ENCODE results near the gene TMEM38A. TPM values are rescaled to one million over a fixed set of nuclear protein-coding genes. Genes with fewer than 3 reads are reported as not detected.
"Not testable (repeated sequence)": the region's sequence is repeated elsewhere in the genome, so short reads cannot be mapped to it uniquely, and the experiment has no call there.

TMEM38A gene
- total RNA-seq, 1 experiment from 2014 or later, result 12.9 TPM

DNA sequence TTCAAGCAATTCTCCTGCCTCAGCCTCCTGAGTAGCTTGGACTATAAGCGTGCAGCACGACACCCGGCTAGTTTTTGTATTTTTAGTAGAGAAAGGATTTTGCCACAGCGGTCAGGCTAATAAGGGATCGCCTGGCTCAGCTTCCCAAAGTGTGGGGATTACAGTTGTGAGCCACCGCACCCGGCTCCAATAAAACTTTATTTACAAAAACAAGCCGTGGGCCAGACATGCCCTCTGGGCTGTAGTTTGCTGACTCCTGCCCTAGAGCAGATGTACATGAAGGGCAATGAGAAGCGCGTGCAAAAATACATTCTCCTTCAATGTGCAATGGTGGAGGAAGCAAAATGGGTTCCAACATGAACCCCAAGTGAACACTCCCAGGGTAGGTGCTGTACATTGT, 19.2 kb upstream of the TMEM38A start:
- Histone ChIP-seq H2AFZ (ENCODE audit: low read length) (no peak overlapping the region), H3K27me3 (ENCODE audit: low read length) (no peaks in the 10 kb centered on the region), H3K4me2 (ENCODE audit: low read depth, low read length, poor library complexity, severe bottlenecking) (no peak overlapping the region), H4K20me1 (ENCODE audit: insufficient read depth, low read depth, low read length) (0 out of 2 replicates have a peak, but pooled peaks cover 5% of the 10 kb centered on the region), H3K27ac (ENCODE audit: low read length) (no peak overlapping the region), H3K4me1 (ENCODE audit: low read length) (peaks cover 11% of the 10 kb centered on the region), H3K36me3 (ENCODE audit: insufficient read depth, low read length) (peaks cover 41% of the 10 kb centered on the region), H3K9ac (ENCODE audit: low read length) (no peak overlapping the region), H3K4me3 (ENCODE audit: low read length) (no peak overlapping the region), H3K9me3 (ENCODE audit: low read length) (no peaks in the 10 kb centered on the region), H3K79me2 (ENCODE audit: low read length) (peaks cover 61% of the 10 kb centered on the region), H3K9me2 (replicated peaks; ENCODE audit: insufficient read depth, low read length) (no peaks in the 10 kb centered on the region)
- DNase-seq, result no peak

DNA sequence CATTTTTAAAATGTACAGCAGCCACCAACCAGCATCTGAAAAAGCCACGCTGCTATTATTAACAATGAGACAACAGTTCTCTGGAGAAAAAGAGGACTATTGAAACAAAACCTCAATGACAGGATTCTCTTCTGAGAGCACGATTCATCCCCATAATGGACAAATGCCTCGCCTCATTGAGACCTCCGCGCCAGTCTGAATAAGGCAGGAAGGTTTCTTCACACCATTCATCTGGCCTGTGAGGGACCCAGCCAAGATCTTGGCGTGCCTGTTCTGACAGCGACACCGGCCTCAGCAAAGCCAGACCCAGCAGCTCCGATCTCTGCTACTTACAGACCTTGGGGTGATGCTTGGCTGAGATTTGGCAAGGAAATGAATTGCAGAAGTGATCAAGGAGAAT, 15.8 kb upstream of the TMEM38A start:
- Histone ChIP-seq H3K4me2 (ENCODE audit: low read depth, low read length, poor library complexity, severe bottlenecking) (no peak overlapping the region), H3K4me3 (ENCODE audit: low read length) (no peak overlapping the region), H3K36me3 (ENCODE audit: insufficient read depth, low read length) (peaks cover 42% of the 10 kb centered on the region), H3K4me1 (ENCODE audit: low read length) (no peaks in the 10 kb centered on the region), H3K79me2 (ENCODE audit: low read length) (peaks cover 54% of the 10 kb centered on the region), H3K9me3 (ENCODE audit: low read length) (no peaks in the 10 kb centered on the region), H3K9me2 (replicated peaks; ENCODE audit: insufficient read depth, low read length) (no peaks in the 10 kb centered on the region), H3K27ac (ENCODE audit: low read length) (no peak overlapping the region), H3K27me3 (ENCODE audit: low read length) (no peaks in the 10 kb centered on the region), H2AFZ (ENCODE audit: low read length) (no peak overlapping the region), H4K20me1 (ENCODE audit: insufficient read depth, low read depth, low read length) (0 out of 2 replicates have a peak, but pooled peaks cover 5% of the 10 kb centered on the region), H3K9ac (ENCODE audit: low read length) (no peak overlapping the region)
- DNase-seq, result no peak

DNA sequence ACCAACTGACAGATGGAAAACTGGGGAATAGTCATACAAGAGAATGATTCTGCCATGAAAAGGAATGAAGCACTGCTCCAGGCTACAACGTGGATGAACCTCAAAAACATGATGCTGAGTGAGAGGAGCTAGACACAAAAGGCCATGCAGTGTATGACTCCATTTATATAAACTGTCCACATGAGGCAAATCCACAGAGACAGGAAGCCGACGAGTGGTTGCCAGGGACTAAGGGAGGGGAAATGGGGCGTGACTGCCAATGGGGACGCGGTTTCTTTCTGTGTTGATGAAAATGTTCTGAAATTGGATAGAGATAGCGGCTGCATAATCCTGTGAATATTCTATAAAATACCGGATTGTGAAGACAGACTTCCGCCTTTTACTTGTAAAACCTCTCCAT, 11.2 kb upstream of the TMEM38A start:
- no peak overlapping the region for H3K4me2 ChIP-seq (ENCODE audit: low read depth, low read length, poor library complexity, severe bottlenecking)
- no peak overlapping the region for H3K9ac ChIP-seq (ENCODE audit: low read length)
- H3K79me2 ChIP-seq (ENCODE audit: low read length), result peaks cover 44% of the 10 kb centered on the region
- no peak overlapping the region for H3K4me3 ChIP-seq (ENCODE audit: low read length)
- H3K27me3 ChIP-seq (ENCODE audit: low read length), result no peaks in the 10 kb centered on the region
- H3K27ac ChIP-seq (ENCODE audit: low read length), result no peak overlapping the region
- no peak for DNase-seq
- H4K20me1 ChIP-seq (ENCODE audit: insufficient read depth, low read depth, low read length), result peaks cover 11% of the 10 kb centered on the region; the same call in 1 of the 2 replicates
- no peaks in the 10 kb centered on the region for H3K9me2 ChIP-seq (replicated peaks; ENCODE audit: insufficient read depth, low read length)
- peaks cover 51% of the 10 kb centered on the region for H3K36me3 ChIP-seq (ENCODE audit: insufficient read depth, low read length)
- no peak overlapping the region for H2AFZ ChIP-seq (ENCODE audit: low read length)
- H3K4me1 ChIP-seq (ENCODE audit: low read length), result no peaks in the 10 kb centered on the region
- no peaks in the 10 kb centered on the region for H3K9me3 ChIP-seq (ENCODE audit: low read length)

DNA sequence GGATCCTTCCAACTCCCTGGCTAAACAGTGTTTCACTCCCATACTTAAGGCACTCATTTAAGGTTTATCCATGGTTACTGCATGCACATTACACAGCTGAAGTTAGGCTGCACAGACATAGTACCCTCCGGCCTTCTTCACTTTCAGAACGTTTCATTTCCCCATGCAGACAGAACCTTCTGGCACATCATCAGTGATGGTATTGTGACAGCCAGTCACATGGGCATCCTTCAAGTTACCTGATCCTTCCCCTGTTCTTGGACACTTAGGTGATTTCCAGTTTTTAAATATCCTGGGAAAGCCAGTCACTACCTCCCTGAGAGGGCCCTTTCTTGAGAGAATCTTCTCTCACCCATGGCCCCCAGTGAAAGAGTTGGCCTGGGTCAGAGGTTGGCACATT, 10.1 kb upstream of the TMEM38A start:
- Histone ChIP-seq H3K27ac (ENCODE audit: low read length) (no peak overlapping the region), H2AFZ (ENCODE audit: low read length) (no peak overlapping the region), H3K9me3 (ENCODE audit: low read length) (no peaks in the 10 kb centered on the region), H3K27me3 (ENCODE audit: low read length) (no peaks in the 10 kb centered on the region), H3K9ac (ENCODE audit: low read length) (no peak overlapping the region), H3K4me3 (ENCODE audit: low read length) (no peak overlapping the region), H3K79me2 (ENCODE audit: low read length) (peaks cover 44% of the 10 kb centered on the region), H3K4me1 (ENCODE audit: low read length) (peaks cover 5% of the 10 kb centered on the region; the same call in 1 of the 2 replicates), H3K4me2 (ENCODE audit: low read depth, low read length, poor library complexity, severe bottlenecking) (no peak overlapping the region), H3K9me2 (replicated peaks; ENCODE audit: insufficient read depth, low read length) (no peaks in the 10 kb centered on the region), H4K20me1 (ENCODE audit: insufficient read depth, low read depth, low read length) (peaks cover 16% of the 10 kb centered on the region; the same call in 1 of the 2 replicates), H3K36me3 (ENCODE audit: insufficient read depth, low read length) (peaks cover 52% of the 10 kb centered on the region)
- DNase-seq, result no peak

DNA sequence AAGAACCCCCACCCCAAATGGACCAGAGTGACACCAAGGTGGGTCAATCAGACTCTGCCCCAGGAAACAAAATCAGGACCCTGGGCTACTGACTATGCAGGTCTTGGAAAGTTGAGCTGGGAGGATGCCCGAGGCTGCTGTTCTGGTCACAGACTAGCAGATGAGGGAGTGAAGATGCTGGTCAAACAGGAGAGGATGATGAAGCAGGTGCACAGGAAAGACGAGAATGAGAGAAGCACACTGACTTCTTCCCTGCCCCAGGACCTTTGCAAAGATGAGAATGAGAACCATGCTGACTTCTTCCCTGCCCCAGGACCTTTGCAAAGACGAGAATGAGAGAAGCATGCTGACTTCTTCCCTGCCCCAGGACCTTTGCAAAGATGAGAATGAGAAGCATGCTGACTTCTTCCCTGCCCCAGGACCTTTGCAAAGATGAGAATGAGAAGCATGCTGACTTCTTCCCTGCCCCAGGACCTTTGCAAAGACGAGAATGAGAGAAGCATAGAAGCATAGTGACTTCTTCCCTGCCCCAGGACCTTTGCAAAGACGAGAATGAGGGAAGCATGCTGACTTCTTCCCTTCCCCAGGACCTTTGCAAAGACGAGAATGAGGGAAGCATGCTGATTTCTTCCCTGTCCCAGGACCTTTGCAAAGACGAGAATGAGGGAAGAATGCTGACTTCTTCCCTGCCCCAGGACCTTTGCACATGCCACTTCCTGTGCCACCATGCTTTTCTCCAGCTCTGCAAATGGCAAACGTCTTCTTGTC, 9.3 kb upstream of the TMEM38A start:
- not testable (repeated sequence) for H3K9me3 ChIP-seq (ENCODE audit: low read length); H3K9me2 ChIP-seq (replicated peaks; ENCODE audit: insufficient read depth, low read length); H3K4me2 ChIP-seq (ENCODE audit: low read depth, low read length, poor library complexity, severe bottlenecking); H3K27ac ChIP-seq (ENCODE audit: low read length); H3K9ac ChIP-seq (ENCODE audit: low read length); DNase-seq; H3K4me3 ChIP-seq (ENCODE audit: low read length); H3K4me1 ChIP-seq (ENCODE audit: low read length); H3K27me3 ChIP-seq (ENCODE audit: low read length); H2AFZ ChIP-seq (ENCODE audit: low read length)
- peaks cover 19% of the 10 kb centered on the region; the same call in 1 of the 2 replicates for H4K20me1 ChIP-seq (ENCODE audit: insufficient read depth, low read depth, low read length)
- H3K36me3 ChIP-seq (ENCODE audit: insufficient read depth, low read length), result peaks cover 52% of the 10 kb centered on the region
- H3K79me2 ChIP-seq (ENCODE audit: low read length), result peaks cover 44% of the 10 kb centered on the region

DNA sequence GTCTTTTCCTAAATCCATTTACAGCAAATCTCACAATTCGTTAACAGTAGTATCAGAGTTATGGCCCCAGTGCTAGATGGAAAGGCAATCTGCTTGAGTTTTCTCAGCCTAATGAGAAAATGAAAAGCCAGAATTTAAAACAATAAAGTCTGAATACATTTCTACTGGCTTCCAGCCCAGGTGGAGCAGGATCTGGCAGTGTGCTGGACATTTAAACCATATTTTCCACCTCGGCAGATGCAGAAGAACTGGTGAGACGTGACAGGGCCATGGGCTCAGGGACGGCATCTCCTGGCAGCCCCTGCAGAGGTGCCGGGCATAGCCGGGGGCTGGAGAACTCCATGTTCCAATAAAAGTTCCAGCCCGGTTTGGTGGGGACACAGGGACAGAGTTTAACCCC, 8.1 kb upstream of the TMEM38A start:
- Histone ChIP-seq H3K4me3 (ENCODE audit: low read length) (no peak overlapping the region), H3K36me3 (ENCODE audit: insufficient read depth, low read length) (peaks cover 56% of the 10 kb centered on the region)

DNA sequence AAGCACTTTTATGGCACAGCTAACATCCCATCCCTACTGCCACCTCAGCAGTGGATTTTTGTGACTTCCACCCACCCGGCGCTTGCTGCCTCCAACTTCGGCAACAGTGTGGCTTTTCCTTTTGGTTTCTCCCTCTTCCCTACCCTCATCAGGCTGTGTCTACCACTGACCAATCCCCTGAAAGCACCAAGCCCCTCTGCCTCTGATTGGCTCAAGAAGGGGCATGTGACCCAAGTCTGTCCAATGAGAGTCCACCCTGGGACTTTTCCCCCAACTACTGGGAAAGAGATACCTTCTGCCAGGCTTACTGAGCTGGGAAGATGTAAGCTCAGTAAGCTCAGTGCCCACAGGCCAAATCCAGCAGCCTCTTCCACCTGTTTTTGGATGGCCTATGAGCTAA, 6.8 kb upstream of the TMEM38A start:
- no peaks in the 10 kb centered on the region for H3K9me2 ChIP-seq (replicated peaks; ENCODE audit: insufficient read depth, low read length)
- H3K4me2 ChIP-seq (ENCODE audit: low read depth, low read length, poor library complexity, severe bottlenecking), result no peak overlapping the region
- peaks cover 44% of the 10 kb centered on the region for H4K20me1 ChIP-seq (ENCODE audit: insufficient read depth, low read depth, low read length)
- no peak overlapping the region for H3K9ac ChIP-seq (ENCODE audit: low read length)
- H3K4me3 ChIP-seq (ENCODE audit: low read length), result no peak overlapping the region
- no peak overlapping the region for H2AFZ ChIP-seq (ENCODE audit: low read length)
- no peaks in the 10 kb centered on the region for H3K9me3 ChIP-seq (ENCODE audit: low read length)
- peaks cover 14% of the 10 kb centered on the region for H3K4me1 ChIP-seq (ENCODE audit: low read length)
- DNase-seq, result no peak
- H3K27me3 ChIP-seq (ENCODE audit: low read length), result no peaks in the 10 kb centered on the region
- H3K36me3 ChIP-seq (ENCODE audit: insufficient read depth, low read length), result peaks cover 63% of the 10 kb centered on the region
- peaks cover 58% of the 10 kb centered on the region for H3K79me2 ChIP-seq (ENCODE audit: low read length)
- H3K27ac ChIP-seq (ENCODE audit: low read length), result no peak overlapping the region

More for the DNA sequence above, 8.1 kb upstream of the TMEM38A start:
- peaks cover 5% of the 10 kb centered on the region; the same call in 1 of the 2 replicates for H3K4me1 ChIP-seq (ENCODE audit: low read length)
- H2AFZ ChIP-seq (ENCODE audit: low read length), result no peak overlapping the region
- H3K9ac ChIP-seq (ENCODE audit: low read length), result no peak overlapping the region
- DNase-seq, result no peak
- peaks cover 31% of the 10 kb centered on the region for H4K20me1 ChIP-seq (ENCODE audit: insufficient read depth, low read depth, low read length)
- no peaks in the 10 kb centered on the region for H3K9me2 ChIP-seq (replicated peaks; ENCODE audit: insufficient read depth, low read length)
- H3K79me2 ChIP-seq (ENCODE audit: low read length), result peaks cover 46% of the 10 kb centered on the region
- H3K4me2 ChIP-seq (ENCODE audit: low read depth, low read length, poor library complexity, severe bottlenecking), result no peak overlapping the region
- no peak overlapping the region for H3K27ac ChIP-seq (ENCODE audit: low read length)
- H3K27me3 ChIP-seq (ENCODE audit: low read length), result no peaks in the 10 kb centered on the region
- H3K9me3 ChIP-seq (ENCODE audit: low read length), result no peaks in the 10 kb centered on the region

DNA sequence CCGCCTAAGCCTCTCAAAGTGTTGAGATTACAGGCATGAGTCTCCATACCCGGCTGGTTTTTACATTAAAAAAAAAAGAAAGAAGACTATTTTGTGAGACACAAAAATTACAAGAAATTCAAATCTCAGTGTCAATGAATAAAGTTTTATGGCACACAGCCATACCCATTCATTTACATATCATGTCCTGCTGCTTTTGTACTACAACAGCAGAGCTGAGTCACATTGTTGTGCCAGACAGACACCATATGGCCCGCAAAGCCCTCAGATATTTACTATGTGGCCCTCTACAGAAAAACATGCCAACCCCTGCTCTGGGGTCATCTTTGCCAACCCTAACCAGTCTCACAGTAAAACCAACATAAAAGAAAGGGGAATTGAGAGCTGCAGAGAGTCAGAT, 6.3 kb upstream of the TMEM38A start:
- Histone ChIP-seq H3K79me2 (ENCODE audit: low read length) (peaks cover 63% of the 10 kb centered on the region), H3K4me2 (ENCODE audit: low read depth, low read length, poor library complexity, severe bottlenecking) (no peak overlapping the region), H3K4me3 (ENCODE audit: low read length) (no peak overlapping the region), H3K4me1 (ENCODE audit: low read length) (peaks cover 19% of the 10 kb centered on the region), H3K9me3 (ENCODE audit: low read length) (no peaks in the 10 kb centered on the region), H3K36me3 (ENCODE audit: insufficient read depth, low read length) (peaks cover 63% of the 10 kb centered on the region), H4K20me1 (ENCODE audit: insufficient read depth, low read depth, low read length) (peaks cover 48% of the 10 kb centered on the region), H3K27me3 (ENCODE audit: low read length) (no peaks in the 10 kb centered on the region), H3K9me2 (replicated peaks; ENCODE audit: insufficient read depth, low read length) (no peaks in the 10 kb centered on the region), H3K9ac (ENCODE audit: low read length) (no peak overlapping the region), H2AFZ (ENCODE audit: low read length) (no peak overlapping the region), H3K27ac (ENCODE audit: low read length) (no peak overlapping the region)
- peak; percentile 48 for DNase-seq
